ENCODE data around the gene LRRC49. TPM values are rescaled to one million over a fixed set of nuclear protein-coding genes. Genes with fewer than 3 reads are reported as not detected.
"Not testable (repeated sequence)": the region's sequence is repeated elsewhere in the genome, so short reads cannot be mapped to it uniquely, and the experiment has no call there.

Gene LRRC49
- total RNA-seq, 3 donors from 2014 or later, result not detected

GRCh38 chr15:71011503-71012155, 119.0 kb downstream of the LRRC49 start:
- ATAC-seq (no peak), DNase-seq (no peak)
- Mint-ChIP-seq H3K4me3 (no peak overlapping the region), H3K27me3 (ENCODE audit: low read depth) (peaks cover 14% of the 10 kb centered on the region), H3K36me3 (ENCODE audit: insufficient read depth) (no peaks in the 10 kb centered on the region), H3K4me1 (ENCODE audit: low read depth) (no peaks in the 10 kb centered on the region), H3K9me3 (no peaks in the 10 kb centered on the region)

- ATAC-seq, result no peak
- Mint-ChIP-seq H3K36me3 (ENCODE audit: insufficient read depth) (no peaks in the 10 kb centered on the region), H3K4me1 (ENCODE audit: low read depth) (no peaks in the 10 kb centered on the region), H3K4me3 (no peak overlapping the region), H3K9me3 (no peaks in the 10 kb centered on the region), H3K27me3 (ENCODE audit: low read depth) (peaks cover 14% of the 10 kb centered on the region)
- no peak for DNase-seq
These were observed 120.8 kb downstream of the LRRC49 start for GRCh38 chr15:71013446-71013845.

- H3K4me1 Mint-ChIP-seq (ENCODE audit: low read depth), result no peaks in the 10 kb centered on the region
- DNase-seq, result no peak
- H3K36me3 Mint-ChIP-seq (ENCODE audit: insufficient read depth), result no peaks in the 10 kb centered on the region
- H3K9me3 Mint-ChIP-seq, result peaks cover 7% of the 10 kb centered on the region
- H3K27me3 Mint-ChIP-seq (ENCODE audit: low read depth), result peaks cover 7% of the 10 kb centered on the region
- ATAC-seq, result no peak
- H3K4me3 Mint-ChIP-seq, result no peak overlapping the region
These were observed 122.7 kb downstream of the LRRC49 start for GRCh38 chr15:71015342-71015741.

GRCh38 chr15:71031232-71031631, 138.6 kb downstream of the LRRC49 start:
- H3K4me1 Mint-ChIP-seq (ENCODE audit: low read depth); H3K4me3 Mint-ChIP-seq; H3K36me3 Mint-ChIP-seq (ENCODE audit: insufficient read depth); DNase-seq; ATAC-seq: not testable (repeated sequence)
- Mint-ChIP-seq H3K9me3 (peaks cover 14% of the 10 kb centered on the region), H3K27me3 (ENCODE audit: low read depth) (peaks cover 16% of the 10 kb centered on the region)

- H3K4me1 Mint-ChIP-seq (ENCODE audit: low read depth); H3K4me3 Mint-ChIP-seq; ATAC-seq; H3K36me3 Mint-ChIP-seq (ENCODE audit: insufficient read depth); DNase-seq; H3K27me3 Mint-ChIP-seq (ENCODE audit: low read depth): not testable (repeated sequence)
- peaks cover 11% of the 10 kb centered on the region for H3K9me3 Mint-ChIP-seq
These were observed 142.9 kb downstream of the LRRC49 start for GRCh38 chr15:71035478-71035877.

- no peaks in the 10 kb centered on the region for H3K4me1 Mint-ChIP-seq (ENCODE audit: low read depth)
- H3K36me3 Mint-ChIP-seq (ENCODE audit: insufficient read depth), result no peaks in the 10 kb centered on the region
- ATAC-seq, result no peak
These were observed 149.8 kb downstream of the LRRC49 start for GRCh38 chr15:71042356-71042922.

GRCh38 chr15:71043373-71043772, 150.7 kb downstream of the LRRC49 start:
- DNase-seq (no peak), ATAC-seq (no peak)
- Mint-ChIP-seq H3K4me3 (no peak overlapping the region), H3K4me1 (ENCODE audit: low read depth) (no peaks in the 10 kb centered on the region), H3K36me3 (ENCODE audit: insufficient read depth) (no peaks in the 10 kb centered on the region), H3K9me3 (no peaks in the 10 kb centered on the region), H3K27me3 (ENCODE audit: low read depth) (no peaks in the 10 kb centered on the region)

More at GRCh38 chr15:71042356-71042922, 149.8 kb downstream of the LRRC49 start:
- H3K9me3 Mint-ChIP-seq, result no peaks in the 10 kb centered on the region
- H3K4me3 Mint-ChIP-seq, result no peak overlapping the region
- DNase-seq, result no peak
- H3K27me3 Mint-ChIP-seq (ENCODE audit: low read depth), result no peaks in the 10 kb centered on the region

GRCh38 chr15:71044006-71044405, 151.4 kb downstream of the LRRC49 start:
- no peak overlapping the region for H3K4me3 Mint-ChIP-seq
- no peaks in the 10 kb centered on the region for H3K36me3 Mint-ChIP-seq (ENCODE audit: insufficient read depth)
- ATAC-seq (no peak), DNase-seq (no peak)
- H3K9me3 Mint-ChIP-seq, result no peaks in the 10 kb centered on the region
- no peaks in the 10 kb centered on the region for H3K4me1 Mint-ChIP-seq (ENCODE audit: low read depth)
- no peaks in the 10 kb centered on the region for H3K27me3 Mint-ChIP-seq (ENCODE audit: low read depth)

- H3K4me1 Mint-ChIP-seq (ENCODE audit: low read depth); DNase-seq; ATAC-seq; H3K27me3 Mint-ChIP-seq (ENCODE audit: low read depth); H3K36me3 Mint-ChIP-seq (ENCODE audit: insufficient read depth); H3K4me3 Mint-ChIP-seq; H3K9me3 Mint-ChIP-seq: not testable (repeated sequence)
These were observed 153.5 kb downstream of the LRRC49 start for GRCh38 chr15:71046146-71046545.

GRCh38 chr15:71048913-71049675, 156.5 kb downstream of the LRRC49 start:
- H3K4me1 Mint-ChIP-seq (ENCODE audit: low read depth), result no peaks in the 10 kb centered on the region
- ATAC-seq (no peak), DNase-seq (no peak)
- no peaks in the 10 kb centered on the region for H3K9me3 Mint-ChIP-seq
- H3K27me3 Mint-ChIP-seq (ENCODE audit: low read depth), result peaks cover 4% of the 10 kb centered on the region
- H3K36me3 Mint-ChIP-seq (ENCODE audit: insufficient read depth), result no peaks in the 10 kb centered on the region
- H3K4me3 Mint-ChIP-seq, result no peak overlapping the region

- Mint-ChIP-seq H3K4me3 (no peak overlapping the region), H3K36me3 (ENCODE audit: insufficient read depth) (no peaks in the 10 kb centered on the region), H3K4me1 (ENCODE audit: low read depth) (no peaks in the 10 kb centered on the region), H3K27me3 (ENCODE audit: low read depth) (peaks cover 4% of the 10 kb centered on the region), H3K9me3 (no peaks in the 10 kb centered on the region)
- no peak for ATAC-seq
- DNase-seq, result no peak
These were observed 157.2 kb downstream of the LRRC49 start for GRCh38 chr15:71049706-71050422.

- ATAC-seq, result no peak
- Mint-ChIP-seq H3K4me3 (no peak overlapping the region), H3K27me3 (ENCODE audit: low read depth) (peaks cover 4% of the 10 kb centered on the region)
These were observed 157.8 kb downstream of the LRRC49 start for GRCh38 chr15:71050461-71050860.

GRCh38 chr15:71051539-71051938, 158.9 kb downstream of the LRRC49 start:
- no peak overlapping the region for H3K4me3 Mint-ChIP-seq
- H3K9me3 Mint-ChIP-seq, result no peaks in the 10 kb centered on the region
- no peaks in the 10 kb centered on the region for H3K36me3 Mint-ChIP-seq (ENCODE audit: insufficient read depth)
- peaks cover 4% of the 10 kb centered on the region for H3K27me3 Mint-ChIP-seq (ENCODE audit: low read depth)
- ATAC-seq (no peak), DNase-seq (no peak)
- no peaks in the 10 kb centered on the region for H3K4me1 Mint-ChIP-seq (ENCODE audit: low read depth)

More at GRCh38 chr15:71050461-71050860, 157.8 kb downstream of the LRRC49 start:
- H3K4me1 Mint-ChIP-seq (ENCODE audit: low read depth), result no peaks in the 10 kb centered on the region
- no peak for DNase-seq
- H3K36me3 Mint-ChIP-seq (ENCODE audit: insufficient read depth), result no peaks in the 10 kb centered on the region
- no peaks in the 10 kb centered on the region for H3K9me3 Mint-ChIP-seq

- no peaks in the 10 kb centered on the region for H3K9me3 Mint-ChIP-seq
- no peak for ATAC-seq
These were observed 159.7 kb downstream of the LRRC49 start for GRCh38 chr15:71052356-71052755.

More at GRCh38 chr15:71052356-71052755, 159.7 kb downstream of the LRRC49 start:
- no peaks in the 10 kb centered on the region for H3K36me3 Mint-ChIP-seq (ENCODE audit: insufficient read depth)
- H3K27me3 Mint-ChIP-seq (ENCODE audit: low read depth), result peaks cover 4% of the 10 kb centered on the region
- H3K4me3 Mint-ChIP-seq, result no peak overlapping the region
- DNase-seq, result no peak
- H3K4me1 Mint-ChIP-seq (ENCODE audit: low read depth), result no peaks in the 10 kb centered on the region
